IPS DF 19.7 (cell line): ENCODE data around the gene DYDC2.

Source experiments
- DNase-seq: peaks from one replicate; pipeline ENCODE4 v3.0.0-alpha.2; 2013; ENCODE audit warnings: low read depth, low spot score

DYDC2 gene

GRCh38 chr10:80371467-80371866 lies 14.9 kb downstream of the DYDC2 start:
- no peak for DNase-seq

- no peak for DNase-seq
Measured at GRCh38 chr10:80372675-80373074, 16.1 kb downstream of the DYDC2 start.

GRCh38 chr10:80373502-80373901 lies 16.9 kb downstream of the DYDC2 start:
- no peak for DNase-seq

- DNase-seq, result no peak
Measured at GRCh38 chr10:80379701-80380100, 23.1 kb downstream of the DYDC2 start.

GRCh38 chr10:80380185-80380584 lies 23.6 kb downstream of the DYDC2 start:
- no peak for DNase-seq

DNA sequence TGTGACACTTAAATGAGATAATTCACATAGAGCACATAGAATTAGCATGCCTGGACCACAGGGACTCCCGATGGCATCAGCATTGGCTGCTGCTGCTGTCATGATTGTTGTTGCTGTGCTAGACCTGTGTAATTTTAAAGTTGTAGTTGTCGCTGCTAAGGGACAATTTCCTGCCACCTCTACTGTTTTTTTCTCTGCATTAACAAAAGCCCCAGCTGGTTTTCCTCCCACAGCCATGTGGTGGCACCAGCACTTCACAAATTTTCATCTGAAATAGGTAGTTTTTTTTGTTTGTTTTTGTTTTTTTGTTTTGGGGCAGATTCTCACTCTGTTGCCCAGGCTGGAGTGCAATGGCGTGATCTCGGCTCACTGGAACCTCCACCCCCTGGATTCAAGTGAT lies 26.4 kb downstream of the DYDC2 start:
- no peak for DNase-seq

GRCh38 chr10:80390740-80391139 lies 34.2 kb downstream of the DYDC2 start:
- DNase-seq, result no peak

GRCh38 chr10:80392250-80392649 lies 35.7 kb downstream of the DYDC2 start:
- no peak for DNase-seq

DNA sequence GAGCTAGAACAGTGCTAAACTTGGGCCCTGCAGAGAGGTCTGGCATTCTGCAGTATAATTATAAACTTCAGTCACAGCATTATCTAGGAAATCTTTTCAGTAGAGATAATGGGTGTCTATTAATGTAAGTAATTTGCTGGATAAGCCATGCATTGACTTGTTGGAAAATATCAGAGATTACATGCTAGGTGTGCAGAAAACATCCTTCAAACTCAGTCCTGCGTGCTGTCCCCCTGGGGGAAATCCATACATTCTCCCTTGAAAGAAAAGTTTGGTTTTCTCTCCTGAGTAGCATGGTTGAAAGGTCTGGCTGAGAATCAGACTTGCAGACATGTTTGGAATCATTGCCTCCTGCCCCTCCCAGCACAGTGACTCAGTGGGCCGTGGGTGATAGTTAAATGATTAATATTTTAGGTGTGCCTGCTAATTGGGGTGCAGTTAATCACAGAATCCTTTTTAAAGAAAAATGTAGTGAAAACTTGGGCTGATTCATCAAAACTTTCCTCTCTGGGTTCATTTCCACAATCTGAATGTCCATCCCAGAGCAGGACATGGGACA lies 37.9 kb downstream of the DYDC2 start:
- no peak for DNase-seq

GRCh38 chr10:80397014-80397413 lies 40.4 kb downstream of the DYDC2 start:
- no peak for DNase-seq

GRCh38 chr10:80400136-80400804 lies 43.7 kb downstream of the DYDC2 start:
- no peak for DNase-seq

DNA sequence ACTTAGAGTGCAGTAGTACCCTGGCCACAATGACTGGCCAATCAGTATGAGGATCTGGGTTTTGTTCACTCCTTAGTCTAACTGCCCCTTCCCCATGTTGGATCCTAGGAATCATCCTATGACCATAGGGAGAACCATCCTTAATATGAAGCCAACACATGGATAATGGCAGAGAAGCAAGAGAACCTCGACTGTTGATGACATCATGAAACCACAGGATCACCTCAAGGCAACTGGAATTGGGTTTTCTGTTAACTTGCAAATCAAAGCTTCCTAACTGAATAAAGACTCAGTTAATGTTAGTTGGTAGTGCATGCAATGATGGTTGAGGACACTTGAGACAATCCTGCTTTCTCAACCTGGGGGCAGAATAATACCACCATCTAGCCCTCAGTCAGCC lies 48.5 kb downstream of the DYDC2 start:
- DNase-seq, result no peak

- no peak for DNase-seq
Measured at GRCh38 chr10:80405626-80406025, 49.0 kb downstream of the DYDC2 start.

DNA sequence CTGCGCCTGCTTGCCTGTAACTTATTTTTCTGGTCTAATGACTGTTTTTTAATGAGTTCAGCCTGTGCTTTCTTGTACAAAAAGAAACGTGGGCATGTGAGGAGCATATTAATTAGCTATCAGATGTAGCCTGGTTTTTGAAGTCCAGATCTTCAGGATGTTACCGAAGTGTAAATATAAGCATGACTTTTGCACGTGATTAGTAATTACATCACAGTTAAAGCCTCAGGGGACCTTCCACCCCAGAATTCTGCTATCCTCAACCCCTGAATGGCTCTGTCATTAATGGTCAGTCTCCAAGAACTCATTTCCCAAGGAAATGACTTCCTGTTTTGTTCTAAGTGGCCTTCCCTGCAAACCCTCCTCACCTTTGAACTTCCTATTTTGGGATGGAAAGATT lies 49.6 kb downstream of the DYDC2 start:
- DNase-seq, result no peak

GRCh38 chr10:80407812-80408241 lies 51.2 kb downstream of the DYDC2 start:
- DNase-seq, result no peak

GRCh38 chr10:80408242-80409101 lies 51.9 kb downstream of the DYDC2 start, which contains the start of gene PRXL2A:
PRXL2A (plus strand) TSS chr10:80408551; CDS start chr10:80420468, 11,917 bp downstream.
- DNase-seq, result no peak

GRCh38 chr10:80409121-80409520 lies 52.5 kb downstream of the DYDC2 start:
- DNase-seq, result no peak

GRCh38 chr10:80410122-80410521 lies 53.5 kb downstream of the DYDC2 start:
- DNase-seq, result no peak

DNA sequence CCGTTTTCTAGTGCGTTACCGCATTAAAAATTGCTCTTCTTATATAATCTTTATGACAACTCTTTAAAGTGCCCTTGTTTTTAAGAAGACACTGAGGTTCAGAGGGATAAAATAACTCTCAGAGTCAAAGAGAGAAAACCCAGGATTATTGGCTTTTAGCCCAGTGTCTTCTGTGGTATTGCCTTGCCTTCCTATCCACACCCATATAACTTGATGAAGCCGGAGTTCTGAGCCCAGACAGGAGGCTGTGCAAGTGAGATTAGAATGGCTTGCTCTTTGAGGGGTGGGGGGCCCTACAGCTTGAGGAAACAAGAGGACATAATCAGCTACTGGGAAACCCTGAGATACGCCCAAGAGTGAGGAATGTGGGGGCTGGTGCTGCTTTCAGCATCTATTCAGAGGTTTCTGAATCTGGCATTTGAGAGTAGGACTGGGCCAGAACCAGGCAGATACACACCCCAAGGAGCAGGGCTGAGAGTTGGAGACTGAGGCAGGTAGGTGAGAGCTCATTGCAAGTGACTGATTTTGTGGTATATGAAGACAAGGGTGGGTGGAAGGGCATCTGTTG lies 54.1 kb downstream of the DYDC2 start:
- DNase-seq, result no peak

- no peak for DNase-seq
Measured at GRCh38 chr10:80411267-80411668, 54.7 kb downstream of the DYDC2 start.

- no peak for DNase-seq
Measured at GRCh38 chr10:80411681-80412220, 55.2 kb downstream of the DYDC2 start.

- no peak for DNase-seq
Measured at GRCh38 chr10:80412486-80412885, 55.9 kb downstream of the DYDC2 start.
